SK-N-SH treated with all-trans-retinoic acid at 6 μM for 48 hours (cell line): ENCODE data around the gene ZBTB4.

ENCODE experiments used
- ATAC-seq: fragments of 200-7000 bp; cut with Tn5 transposase; 3 replicates; pipeline ENCODE4 v1.9.1; 2020; ENCODE audit warnings: mild to moderate bottlenecking, moderate library complexity
- ARNTL ChIP-seq: fragments of 450-650 bp; formaldehyde crosslinking; IDR thresholded peaks from 2 replicates; pipeline ENCODE4 v1.5.0; 2020; ENCODE audit warnings: low read depth, mild to moderate bottlenecking, moderate library complexity, borderline replicate concordance
- BACH2 ChIP-seq: fragments of 250-450 bp; sonication (Bioruptor Pico); IDR thresholded peaks from 2 replicates; pipeline ENCODE4 v1.9.0; 2021; ENCODE audit warnings: mild to moderate bottlenecking, borderline replicate concordance
- CSDC2 ChIP-seq: fragments of 250-450 bp; sonication (Bioruptor Pico); IDR thresholded peaks from 2 replicates; pipeline ENCODE4 v1.5.0; 2020; ENCODE audit warnings: mild to moderate bottlenecking, moderate library complexity
- CSRNP3 ChIP-seq: fragments of 250-450 bp; sonication (Bioruptor Pico); IDR thresholded peaks from 2 replicates; pipeline ENCODE4 v1.5.1; 2021; ENCODE audit warnings: mild to moderate bottlenecking, moderate library complexity
- ESRRG ChIP-seq: fragments of 250-450 bp; sonication (Bioruptor Pico); IDR thresholded peaks from 2 replicates; pipeline ENCODE4 v1.6.1; 2021; ENCODE audit warnings: mild to moderate bottlenecking
- ISL1 ChIP-seq: fragments of 250-450 bp; sonication (Bioruptor Pico); IDR thresholded peaks from 2 replicates; pipeline ENCODE4 v2.1.2; 2022; ENCODE audit warnings: mild to moderate bottlenecking, moderate library complexity
- OSR1 ChIP-seq: fragments of 250-450 bp; sonication (Bioruptor Pico); IDR thresholded peaks from 2 replicates; pipeline ENCODE4 v1.8.0; 2022; ENCODE audit warnings: moderate library complexity, mild to moderate bottlenecking, inconsistent platforms
- PATZ1 ChIP-seq: fragments of 250-450 bp; sonication (Bioruptor Pico); IDR thresholded peaks from 2 replicates; pipeline ENCODE4 v1.8.0; 2020; ENCODE audit warnings: mild to moderate bottlenecking, moderate library complexity, borderline replicate concordance
- POU6F1 ChIP-seq: fragments of 250-450 bp; sonication (Bioruptor Pico); IDR thresholded peaks from 2 replicates; pipeline ENCODE4 v1.8.0; 2021; ENCODE audit warnings: low read depth, mild to moderate bottlenecking, moderate library complexity, borderline replicate concordance
- RARB ChIP-seq: fragments of 250-450 bp; sonication (Bioruptor Pico); IDR thresholded peaks from 2 replicates; pipeline ENCODE4 v1.8.0; 2021; ENCODE audit warnings: mild to moderate bottlenecking, moderate library complexity
- SNAI2 ChIP-seq: fragments of 250-450 bp; sonication (Bioruptor Pico); IDR thresholded peaks from 2 replicates; pipeline ENCODE4 v1.5.0; 2020; ENCODE audit warnings: mild to moderate bottlenecking, moderate library complexity
- TCF4 ChIP-seq: fragments of 250-450 bp; sonication (Bioruptor Pico); IDR thresholded peaks from 2 replicates; pipeline ENCODE4 v1.8.0; 2021; ENCODE audit warnings: mild to moderate bottlenecking, moderate library complexity, borderline replicate concordance
- TOX ChIP-seq: fragments of 250-450 bp; sonication (Bioruptor Pico); IDR thresholded peaks from 2 replicates; pipeline ENCODE4 v1.8.0; 2021; ENCODE audit warnings: mild to moderate bottlenecking, moderate library complexity, borderline replicate concordance
- TSHZ2 ChIP-seq: fragments of 250-450 bp; sonication (Bioruptor Pico); IDR thresholded peaks from 2 replicates; pipeline ENCODE4 v1.5.0; 2020; ENCODE audit warnings: mild to moderate bottlenecking, moderate library complexity
- ZC3H10 ChIP-seq: fragments of 250-450 bp; sonication (Bioruptor Pico); IDR thresholded peaks from 2 replicates; pipeline ENCODE4 v1.5.1; 2021; ENCODE audit warnings: mild to moderate bottlenecking, moderate library complexity
- ZFP30 ChIP-seq: fragments of 450-650 bp; formaldehyde crosslinking; IDR thresholded peaks from 2 replicates; pipeline ENCODE4 v1.5.0; 2022; ENCODE audit warnings: mild to moderate bottlenecking, moderate library complexity
- ZNF565 ChIP-seq: fragments of 450-650 bp; formaldehyde crosslinking; conservative IDR thresholded peaks from 2 replicates; pipeline ENCODE4 v1.5.0; 2020; ENCODE audit warnings: low read depth, mild to moderate bottlenecking, moderate library complexity
- ZNF70 ChIP-seq: fragments of 450-650 bp; formaldehyde crosslinking; IDR thresholded peaks from 2 replicates; pipeline ENCODE4 v1.5.0; 2020; ENCODE audit warnings: mild to moderate bottlenecking, moderate library complexity
- ZNF8 ChIP-seq: fragments of 450-650 bp; formaldehyde crosslinking; IDR thresholded peaks from 2 replicates; pipeline ENCODE4 v1.5.0; 2020; ENCODE audit warnings: mild to moderate bottlenecking, moderate library complexity

The ZBTB4 gene

GRCh38 chr17:7417056-7417655 lies 62.3 kb downstream of the ZBTB4 start:
- ATAC-seq = no peak
- TF ChIP-seq BACH2 (CRISPR knock-in tag) (no peak), PATZ1 (CRISPR knock-in tag) (no peak), ZNF565 (CRISPR knock-in tag) (no peak), TSHZ2 (CRISPR knock-in tag) (no peak), ESRRG (CRISPR knock-in tag) (no peak)

- TF ChIP-seq TSHZ2 (CRISPR knock-in tag) (no peak), SNAI2 (CRISPR knock-in tag) (no peak), ZNF8 (CRISPR knock-in tag) (no peak), ZNF565 (CRISPR knock-in tag) (no peak), ZC3H10 (no peak), TCF4 (CRISPR knock-in tag) (no peak), ARNTL (no peak), CSDC2 (CRISPR knock-in tag) (no peak)
- no peak for ATAC-seq
These were observed 63.1 kb downstream of the ZBTB4 start for GRCh38 chr17:7416323-7416722.

- ATAC-seq = no peak
These were observed 63.6 kb downstream of the ZBTB4 start for GRCh38 chr17:7415784-7416183.

More at GRCh38 chr17:7415784-7416183, 63.6 kb downstream of the ZBTB4 start:
- TF ChIP-seq CSDC2 (CRISPR knock-in tag) (no peak), SNAI2 (CRISPR knock-in tag) (no peak), ZNF70 (CRISPR knock-in tag) (no peak), POU6F1 (CRISPR knock-in tag) (no peak), ZC3H10 (no peak), TOX (no peak), ZNF565 (CRISPR knock-in tag) (no peak), CSRNP3 (no peak), RARB (no peak), ZFP30 (CRISPR knock-in tag) (no peak), ZNF8 (CRISPR knock-in tag) (no peak), TCF4 (CRISPR knock-in tag) (no peak), OSR1 (CRISPR knock-in tag) (no peak), ISL1 (no peak), ARNTL (no peak)
- TF ChIP-seq, all 23 proteins: peak for 0
